Inflammatory macrophage (primary cell): Measurements from ENCODE around the gene CCDC57.
"Not testable (repeated sequence)": the region's sequence is repeated elsewhere in the genome, so short reads cannot be mapped to it uniquely, and the experiment has no call there.

Experiments
- DNase-seq, 2 donors: peaks; one replicate each; pipeline ENCODE4 v3.0.0-alpha.2; 2020 to 2022

CCDC57 gene

DNA sequence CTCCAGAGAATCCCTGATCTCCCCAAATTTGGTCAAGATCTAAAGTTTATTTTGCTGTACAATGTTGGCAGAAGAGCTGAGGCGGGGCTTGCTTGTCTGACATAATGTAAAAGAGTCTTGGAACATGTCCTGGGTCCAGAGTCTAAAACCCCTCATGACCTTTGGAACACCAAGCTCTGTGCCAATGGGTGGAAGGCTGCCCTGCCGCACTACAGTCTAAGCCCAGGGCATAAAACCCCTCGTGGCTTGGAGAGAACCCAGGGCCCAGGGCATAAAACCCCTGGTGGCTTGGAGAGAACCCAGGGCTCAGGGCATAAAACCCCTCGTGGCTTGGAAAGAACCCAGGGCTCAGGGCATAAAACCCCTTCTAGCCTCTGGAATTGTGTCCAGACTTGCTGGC is 36.7 kb downstream of the CCDC57 start:
- DNase-seq: no peak

DNA sequence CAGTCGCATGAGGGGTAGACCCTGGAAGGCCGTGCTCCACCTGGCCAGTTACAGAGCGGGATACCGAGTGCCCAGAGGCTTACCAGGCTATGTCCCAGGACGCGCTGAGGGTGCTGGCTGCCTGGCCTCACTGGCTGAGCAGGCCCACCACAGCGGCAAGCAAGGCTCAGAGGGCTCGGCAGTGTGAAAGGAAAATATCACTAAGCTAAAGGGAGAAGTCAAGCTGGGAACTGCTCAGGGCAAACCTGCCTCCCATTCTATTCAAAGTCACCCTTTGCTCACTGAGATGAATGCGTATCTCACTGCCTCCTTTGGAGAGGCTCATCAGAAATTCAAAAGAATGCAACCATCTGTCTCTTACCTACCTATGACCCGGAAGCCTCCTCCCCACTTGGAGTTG is 37.4 kb downstream of the CCDC57 start:
- no peak for DNase-seq

DNA sequence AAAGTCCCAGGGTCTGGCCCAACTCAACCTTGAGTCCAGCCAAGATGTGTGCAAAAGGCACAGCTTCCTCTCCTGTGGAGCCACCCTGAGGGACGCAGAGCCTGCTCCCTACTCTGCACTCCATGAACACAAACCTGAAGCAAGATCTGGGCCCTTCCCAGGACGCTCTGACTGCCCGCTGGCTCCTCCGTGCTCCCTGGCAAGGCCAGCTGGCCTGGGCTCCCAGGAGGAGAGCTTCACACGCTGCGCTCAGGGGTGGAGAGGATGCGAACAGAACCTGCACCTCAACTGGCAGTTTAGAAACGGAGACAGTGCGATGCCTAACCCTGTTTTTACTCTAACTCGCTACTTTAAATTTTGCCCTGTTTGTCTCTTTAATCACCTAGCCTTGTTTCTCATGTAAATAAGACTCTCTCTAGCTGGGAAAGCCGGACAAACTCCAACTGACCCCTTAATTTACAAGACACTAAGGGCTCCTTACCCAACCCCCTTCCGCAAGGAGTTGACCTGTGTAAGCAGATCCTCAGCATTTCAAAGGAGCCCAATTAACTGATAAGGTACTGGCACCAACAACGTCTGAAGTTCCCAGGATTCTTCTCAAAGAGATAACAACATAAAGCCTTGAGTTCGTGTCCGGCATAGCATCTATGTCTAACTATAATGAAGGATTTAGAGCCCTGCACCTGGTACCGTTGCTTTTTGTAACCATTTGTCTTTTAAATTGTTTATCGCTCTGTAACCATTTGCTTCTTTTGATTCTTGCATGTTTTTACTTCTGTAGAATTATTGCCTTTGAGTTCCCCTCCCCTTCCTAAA is 38.4 kb downstream of the CCDC57 start:
- DNase-seq: not testable (repeated sequence)

DNA sequence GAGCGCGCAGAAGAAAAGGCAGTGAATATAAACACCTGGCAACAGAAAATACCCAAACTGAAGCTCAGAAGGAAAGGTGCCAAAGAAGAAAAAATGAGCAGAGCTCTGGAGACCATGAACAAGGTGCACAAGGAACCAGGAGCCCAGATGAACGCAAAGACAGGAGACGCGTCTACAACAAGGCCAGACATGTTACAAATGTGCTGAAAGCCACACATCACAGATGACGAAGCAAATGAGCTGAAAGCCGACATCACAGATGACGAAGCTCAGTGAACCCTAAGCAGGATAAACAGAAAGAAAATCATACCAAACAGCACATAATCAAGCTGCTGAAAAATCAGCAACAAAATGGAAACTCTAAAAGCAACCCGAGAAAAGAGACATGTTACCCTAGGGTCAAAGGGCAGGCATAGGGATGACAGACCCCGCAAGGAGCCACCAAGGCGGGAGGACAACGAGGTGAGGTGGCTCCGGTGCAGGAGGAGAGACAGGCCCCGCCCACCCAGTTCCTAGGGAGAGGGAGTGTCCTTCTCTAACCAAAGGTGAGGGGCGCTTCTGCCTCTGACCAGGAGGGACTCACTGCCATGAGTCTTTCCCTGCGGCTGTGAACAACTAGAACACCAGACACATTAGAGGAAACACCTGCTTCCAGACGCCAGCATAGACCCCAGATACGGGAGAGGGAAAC is 39.1 kb downstream of the CCDC57 start:
- no peak for DNase-seq

DNA sequence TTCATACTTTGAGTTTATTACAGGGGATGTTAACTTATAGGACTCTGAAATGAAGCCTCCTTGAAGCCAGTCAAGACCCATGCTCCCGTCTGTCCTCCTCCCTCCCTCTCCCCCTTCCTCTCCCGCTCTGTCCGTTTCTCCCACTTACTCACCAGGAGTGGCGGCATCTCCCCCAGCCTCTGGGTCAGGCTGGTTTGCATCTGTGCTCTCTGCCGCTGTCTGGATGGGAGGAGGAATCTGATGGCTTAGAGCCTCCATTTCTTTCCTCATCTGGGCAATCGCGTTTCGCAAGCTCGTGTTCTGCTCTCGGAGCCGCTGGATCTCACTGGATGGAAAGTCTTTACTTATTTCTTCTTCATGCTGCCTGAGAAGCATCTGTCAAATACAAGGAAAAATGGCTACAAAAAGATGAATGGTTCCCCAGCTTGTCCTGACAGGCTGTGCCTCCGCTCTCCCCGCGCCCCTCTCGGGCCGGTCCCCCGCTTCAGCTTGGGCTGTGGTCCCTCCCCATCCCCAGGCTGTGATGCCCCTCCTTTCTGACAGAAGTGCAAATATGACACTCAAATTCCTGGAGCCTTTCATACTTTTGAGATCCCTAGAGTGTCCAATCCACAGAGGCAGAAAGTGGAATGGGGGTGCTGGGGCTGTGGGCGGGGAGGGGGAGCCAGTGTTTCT is 40.0 kb downstream of the CCDC57 start:
- DNase-seq: no peak

DNA sequence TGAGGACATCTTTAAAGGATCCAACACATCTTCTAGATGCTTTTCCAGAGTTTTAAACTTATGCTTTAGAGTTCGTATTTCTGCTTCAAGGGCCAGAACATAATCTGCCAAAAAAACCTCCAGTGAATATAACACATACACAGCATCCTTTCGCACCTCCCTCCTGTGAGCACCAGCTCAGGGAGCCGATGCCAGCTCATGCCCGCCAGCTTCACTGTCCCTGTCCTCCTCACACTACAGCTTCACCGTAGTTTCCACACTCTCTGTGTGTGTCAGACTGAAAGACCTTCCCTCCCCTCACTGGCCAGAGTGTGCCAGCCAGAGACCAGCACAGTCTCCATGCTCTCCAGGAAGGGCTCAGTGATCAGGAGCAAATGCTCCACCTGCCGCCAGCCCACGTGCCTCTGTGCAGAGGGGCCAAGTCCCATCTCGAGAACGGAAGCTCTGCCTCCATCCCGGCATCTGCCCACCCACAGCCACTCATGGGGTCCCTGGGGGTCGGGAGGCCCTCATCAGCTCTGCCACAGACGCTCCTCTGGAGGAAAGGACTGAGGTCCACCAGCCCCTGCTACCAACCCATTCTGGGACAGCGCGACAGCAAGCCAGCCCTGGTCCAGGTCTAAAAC is 40.8 kb downstream of the CCDC57 start:
- DNase-seq: no peak

DNA sequence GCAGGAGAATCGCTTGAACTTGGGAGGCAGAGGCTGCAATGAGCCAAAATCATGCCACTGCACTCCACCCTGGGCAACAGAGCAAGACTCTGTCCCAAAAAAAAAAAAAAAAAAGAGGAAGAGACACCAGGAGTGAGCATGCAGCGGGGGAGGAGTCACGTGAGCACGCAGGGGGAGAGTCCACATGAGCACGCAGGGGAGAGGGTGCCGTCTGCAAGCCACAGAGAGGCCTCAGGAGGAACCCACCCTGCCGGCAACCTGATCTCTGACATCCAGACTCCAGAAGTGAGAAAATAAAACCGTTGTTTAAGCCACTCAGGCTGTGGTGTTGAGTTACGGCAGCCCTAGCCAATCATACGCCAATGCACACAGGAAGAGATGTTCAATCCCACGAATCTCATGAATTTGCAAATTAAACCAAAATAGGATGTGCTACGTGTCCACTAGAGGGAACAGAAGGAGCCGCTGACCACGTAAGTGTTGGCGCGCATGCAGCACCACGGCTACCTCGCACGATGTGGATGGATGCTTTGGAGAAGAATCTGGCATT is 42.2 kb downstream of the CCDC57 start:
- DNase-seq: peak; percentile 80 to 85

DNA sequence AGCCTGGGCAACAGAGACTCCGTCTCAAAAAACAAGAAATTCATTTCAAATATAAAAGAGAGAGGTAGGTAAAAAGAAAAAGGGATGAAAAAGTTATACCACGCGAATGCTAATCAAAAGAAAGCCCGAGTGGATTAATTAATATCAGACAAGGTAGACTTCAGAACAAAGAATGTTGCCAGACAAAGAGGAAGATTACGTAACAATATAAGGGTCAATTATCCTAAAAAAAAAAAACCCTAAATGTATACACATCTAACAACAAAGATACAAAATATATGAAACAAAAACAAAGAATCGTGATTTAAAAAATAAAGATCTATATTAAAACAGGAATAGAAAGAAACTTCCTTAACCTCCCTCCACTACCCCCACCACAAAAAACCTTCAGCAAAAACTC is 44.1 kb downstream of the CCDC57 start:
- no peak for DNase-seq

DNA sequence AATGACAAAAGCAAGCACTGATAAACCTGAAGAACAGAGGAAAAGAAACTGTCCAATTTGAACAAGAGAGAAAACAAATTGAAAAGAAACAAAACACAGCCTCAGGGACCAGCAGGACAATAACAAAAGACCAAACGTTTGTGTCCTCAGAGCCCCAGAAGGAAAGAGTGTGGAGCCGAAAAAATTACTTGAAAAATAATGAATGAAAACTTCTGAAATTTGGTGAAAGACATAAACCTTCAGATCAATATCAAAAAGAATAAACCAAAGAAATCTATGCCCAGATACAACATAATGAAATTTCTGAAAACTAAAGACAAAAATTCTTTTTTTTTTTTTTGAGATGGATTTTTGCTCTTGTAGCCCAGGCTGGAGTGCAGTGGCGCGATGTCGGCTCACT is 45.6 kb downstream of the CCDC57 start:
- DNase-seq: no peak

DNA sequence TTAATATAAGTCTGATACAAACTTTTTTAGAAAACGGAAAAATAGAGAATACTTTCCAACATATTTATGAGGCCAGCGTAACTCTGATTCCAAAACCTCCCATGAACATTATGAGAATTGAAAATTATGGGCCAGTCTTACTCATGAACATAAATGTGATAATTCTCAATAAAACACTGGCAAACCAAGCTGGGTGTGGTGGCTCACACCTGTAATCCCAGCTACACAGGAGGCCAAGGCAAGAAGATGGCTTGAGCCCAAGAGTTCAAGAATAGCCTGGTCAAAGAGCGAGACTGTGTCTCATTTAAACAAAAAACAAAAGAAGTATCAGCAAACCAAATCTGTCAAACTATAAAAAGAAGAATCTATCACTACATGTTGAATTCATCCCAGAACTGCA is 47.8 kb downstream of the CCDC57 start:
- no peak for DNase-seq

DNA sequence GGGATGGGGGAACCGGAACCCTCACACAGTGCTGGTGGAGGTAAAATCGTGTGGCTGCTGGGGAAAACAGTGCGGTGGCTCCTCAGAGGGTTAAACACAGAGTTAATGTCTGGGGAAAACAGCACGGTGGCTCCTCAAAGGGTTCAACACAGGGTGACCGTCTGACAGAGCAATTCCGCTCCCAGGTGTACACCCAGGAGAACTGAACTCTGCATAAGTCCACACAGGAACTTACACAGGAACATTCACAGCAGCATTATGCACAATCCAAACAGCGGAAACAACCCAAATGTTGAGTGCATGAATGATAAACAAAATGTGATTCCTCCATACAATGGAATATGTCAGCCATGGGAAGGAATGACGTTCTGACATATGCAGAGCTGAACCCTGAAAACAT is 51.4 kb downstream of the CCDC57 start:
- DNase-seq: no peak

DNA sequence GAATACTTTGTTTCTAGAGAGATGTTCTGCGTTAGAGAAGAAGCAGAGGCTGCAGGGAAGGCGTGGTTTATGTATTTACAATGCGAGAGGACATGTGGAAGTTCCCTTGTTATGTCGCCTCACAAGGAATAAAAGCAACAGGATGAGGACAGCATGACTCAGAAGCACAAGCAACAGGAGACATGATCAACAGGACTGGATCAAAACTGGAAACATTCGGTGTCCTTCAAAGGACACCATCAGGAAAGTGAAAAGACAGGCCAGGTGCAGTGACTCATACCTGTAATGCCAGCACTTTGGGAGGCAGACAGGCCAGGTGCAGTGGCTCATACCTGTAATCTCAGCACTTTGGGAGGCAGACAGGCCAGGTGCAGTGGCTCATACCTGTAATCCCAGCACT is 52.6 kb downstream of the CCDC57 start:
- DNase-seq: peak in 1 of 2 donors; percentile 48

DNA sequence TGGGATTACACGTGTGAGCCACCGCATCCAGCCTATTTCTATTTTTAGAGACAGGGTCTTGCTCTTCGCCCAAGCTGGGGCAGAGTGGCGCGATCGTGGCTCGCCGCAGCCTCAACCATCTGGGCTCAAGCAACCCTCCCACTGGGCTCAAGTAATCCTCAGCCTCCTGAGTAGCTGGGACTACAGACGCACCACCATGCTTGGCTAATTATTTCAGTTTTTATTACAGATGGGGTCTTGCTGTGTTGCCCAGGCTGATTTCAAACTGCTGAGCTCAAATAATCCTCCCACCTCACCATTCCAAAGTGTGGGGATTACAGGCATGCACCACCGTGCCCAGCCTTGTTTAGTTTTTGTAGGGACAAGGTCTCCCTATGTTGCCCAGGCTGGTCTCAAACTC is 53.8 kb downstream of the CCDC57 start:
- DNase-seq: no peak

DNA sequence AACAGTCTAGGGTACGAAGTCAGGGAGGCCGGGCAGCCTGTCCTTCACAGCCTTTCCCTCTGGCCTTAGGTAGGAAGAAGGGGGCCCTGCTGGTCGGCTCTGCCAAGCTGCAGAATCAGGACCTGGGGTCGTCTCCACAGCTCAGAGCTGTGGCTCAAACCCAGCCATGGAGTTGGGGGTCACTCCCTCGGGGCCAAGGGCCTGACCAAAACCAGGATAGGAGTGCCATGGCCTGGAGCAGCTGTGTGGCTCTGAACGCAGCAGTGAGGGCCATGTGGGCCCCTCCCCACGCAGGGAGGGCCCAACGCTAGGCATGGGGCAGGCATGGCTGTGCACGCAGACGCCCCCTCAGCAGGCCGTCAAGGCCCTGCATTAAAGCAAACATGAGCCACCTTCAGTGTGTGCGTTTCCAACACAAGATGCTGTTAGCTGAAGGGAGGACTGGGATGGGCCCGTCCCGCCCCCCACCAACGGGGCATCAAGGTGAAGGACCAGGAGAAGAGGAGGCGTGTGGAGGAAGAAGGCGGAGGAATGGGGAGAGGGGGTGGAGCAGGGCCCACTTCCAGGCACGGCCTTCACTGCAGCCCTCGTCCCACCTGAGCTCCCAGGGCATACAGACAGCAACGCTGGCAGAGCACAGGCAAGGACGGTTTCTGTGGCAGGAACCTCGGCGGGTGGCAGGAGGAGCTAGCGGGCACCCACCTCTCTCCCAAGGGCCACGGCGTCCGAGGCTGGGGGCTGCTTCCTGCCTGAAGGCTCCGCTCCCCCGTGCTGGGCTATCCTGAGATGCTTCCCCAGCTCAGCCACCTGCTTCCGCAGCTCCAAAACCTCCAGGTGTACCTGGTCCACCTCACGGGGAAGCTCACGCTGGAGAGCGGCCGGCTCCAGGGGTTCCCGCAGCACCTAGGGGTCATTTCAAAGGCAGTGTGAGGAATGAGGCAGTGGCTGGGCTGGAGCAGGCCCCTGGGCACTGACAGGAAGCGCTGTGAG is 55.3 kb downstream of the CCDC57 start:
- DNase-seq: no peak

DNA sequence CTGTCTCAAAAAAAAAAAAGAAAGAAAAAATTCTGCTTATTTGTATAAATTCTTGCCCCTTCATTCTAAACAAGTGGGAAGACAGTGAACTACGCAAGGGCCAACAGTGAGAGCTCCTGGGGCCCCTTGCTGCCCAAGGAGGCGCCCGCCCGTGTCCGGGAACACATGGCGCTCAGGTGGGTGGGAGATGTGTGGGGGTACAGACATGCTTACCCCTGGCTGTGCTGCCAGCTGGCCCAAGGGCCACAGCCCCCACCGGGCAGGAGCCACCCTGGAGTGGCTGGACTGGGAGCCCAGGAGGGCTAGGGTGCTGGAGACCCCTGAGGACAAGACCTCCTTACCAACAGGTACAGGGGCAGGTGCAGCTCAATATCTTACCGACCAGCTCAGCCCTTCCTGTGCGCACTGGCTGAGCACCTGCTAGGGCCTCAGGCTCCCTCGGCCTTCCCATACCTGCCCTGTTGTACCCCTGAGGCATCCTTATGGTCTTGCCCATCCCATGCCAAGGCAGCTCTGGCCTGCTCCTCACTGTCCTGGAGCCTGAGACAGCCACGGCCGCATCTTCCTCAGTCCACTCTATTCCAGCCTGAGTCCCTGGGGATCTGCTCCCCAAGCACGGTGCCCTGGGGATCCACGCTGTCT is 56.2 kb downstream of the CCDC57 start:
- no peak for DNase-seq

DNA sequence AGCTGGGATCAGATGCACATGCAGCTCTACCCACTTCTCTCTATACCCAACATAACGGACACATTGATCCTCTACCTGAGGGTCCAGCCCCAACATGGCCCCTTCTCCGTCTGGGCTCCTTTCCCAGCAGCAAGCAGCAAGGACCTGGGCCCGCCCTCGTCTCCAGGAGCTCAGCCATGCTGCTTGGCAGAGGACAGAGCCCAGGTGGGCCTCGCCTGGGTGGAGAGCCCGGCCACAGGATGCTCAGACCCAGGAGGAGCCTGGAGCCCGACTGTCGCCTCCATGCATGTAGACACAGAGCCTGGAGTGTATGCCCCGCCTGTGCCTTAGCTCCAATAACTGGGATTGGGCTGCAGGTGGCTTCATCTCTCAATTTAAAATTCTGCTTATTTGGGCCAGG is 57.0 kb downstream of the CCDC57 start:
- DNase-seq: no peak

DNA sequence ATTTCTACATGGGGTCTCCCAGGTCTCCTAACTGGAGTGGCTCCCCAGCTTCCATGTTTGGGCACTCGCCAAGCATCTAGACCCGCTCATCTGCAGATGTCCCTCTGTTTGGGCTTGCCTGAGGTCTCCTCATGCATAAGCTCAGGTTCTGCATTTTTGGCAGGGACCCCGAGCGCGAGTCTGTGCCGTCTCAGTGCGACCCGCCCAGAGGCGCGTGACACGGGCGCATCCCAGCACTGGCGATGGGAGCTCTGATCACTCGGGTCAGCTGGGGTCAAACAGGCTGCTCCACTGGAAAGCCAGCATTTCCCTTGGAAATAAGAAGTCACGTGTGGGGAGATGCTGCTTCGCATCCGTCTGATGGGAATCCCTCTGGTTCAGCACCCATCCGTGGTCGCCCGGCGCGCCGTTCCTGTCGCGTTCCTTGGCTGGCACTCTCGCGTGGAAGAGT is 57.7 kb downstream of the CCDC57 start:
- no peak for DNase-seq

DNA sequence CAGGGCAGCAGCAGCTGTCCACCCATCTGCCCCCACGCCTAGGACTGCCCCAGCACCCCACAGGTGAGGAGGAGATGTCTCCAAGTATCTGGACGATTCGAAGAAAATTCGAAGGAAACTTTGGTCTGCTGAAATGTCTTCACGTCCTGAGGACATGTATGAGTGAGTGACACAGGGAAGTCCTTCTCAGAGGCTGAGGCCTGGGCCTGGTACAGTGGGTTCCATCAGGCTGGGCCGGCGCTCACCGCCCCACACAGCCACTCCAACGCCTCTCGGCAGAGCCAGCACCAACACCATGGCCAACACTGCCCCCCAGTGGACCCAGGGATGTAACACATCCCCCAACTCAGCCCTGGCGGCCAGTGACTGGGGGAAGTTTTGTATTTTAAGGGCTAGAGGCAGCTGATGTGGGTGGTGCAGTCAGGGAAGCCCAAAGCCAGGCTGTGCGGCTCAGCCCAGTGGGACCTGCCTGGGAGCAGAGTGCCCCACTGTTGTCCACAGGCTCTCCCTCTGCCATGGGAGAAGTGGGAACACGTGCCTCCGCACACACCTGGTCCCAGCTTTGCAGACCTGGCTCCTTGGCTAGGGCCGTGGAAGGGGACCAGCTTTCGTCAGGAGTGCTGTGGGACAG is 58.8 kb downstream of the CCDC57 start:
- DNase-seq: peak; percentile 84

DNA sequence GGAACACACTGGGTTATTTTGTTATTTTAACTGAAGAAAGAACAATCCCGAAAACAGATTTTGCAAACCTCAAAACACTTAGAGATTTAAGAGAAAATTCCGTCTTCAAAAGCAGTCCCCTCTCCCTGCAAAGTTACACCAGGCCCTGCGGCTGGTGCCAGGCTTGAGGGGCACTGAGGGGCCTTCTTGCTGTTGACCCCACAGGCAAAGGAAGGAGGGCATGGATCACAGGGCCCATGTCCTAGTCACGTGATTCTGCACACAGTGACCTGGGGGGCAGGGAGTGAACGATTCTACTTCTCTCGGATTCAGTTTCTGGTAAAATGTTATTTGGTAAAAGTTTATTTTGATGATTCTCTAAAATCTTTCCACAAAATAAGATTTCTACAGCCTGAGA is 59.3 kb downstream of the CCDC57 start:
- DNase-seq: no peak

DNA sequence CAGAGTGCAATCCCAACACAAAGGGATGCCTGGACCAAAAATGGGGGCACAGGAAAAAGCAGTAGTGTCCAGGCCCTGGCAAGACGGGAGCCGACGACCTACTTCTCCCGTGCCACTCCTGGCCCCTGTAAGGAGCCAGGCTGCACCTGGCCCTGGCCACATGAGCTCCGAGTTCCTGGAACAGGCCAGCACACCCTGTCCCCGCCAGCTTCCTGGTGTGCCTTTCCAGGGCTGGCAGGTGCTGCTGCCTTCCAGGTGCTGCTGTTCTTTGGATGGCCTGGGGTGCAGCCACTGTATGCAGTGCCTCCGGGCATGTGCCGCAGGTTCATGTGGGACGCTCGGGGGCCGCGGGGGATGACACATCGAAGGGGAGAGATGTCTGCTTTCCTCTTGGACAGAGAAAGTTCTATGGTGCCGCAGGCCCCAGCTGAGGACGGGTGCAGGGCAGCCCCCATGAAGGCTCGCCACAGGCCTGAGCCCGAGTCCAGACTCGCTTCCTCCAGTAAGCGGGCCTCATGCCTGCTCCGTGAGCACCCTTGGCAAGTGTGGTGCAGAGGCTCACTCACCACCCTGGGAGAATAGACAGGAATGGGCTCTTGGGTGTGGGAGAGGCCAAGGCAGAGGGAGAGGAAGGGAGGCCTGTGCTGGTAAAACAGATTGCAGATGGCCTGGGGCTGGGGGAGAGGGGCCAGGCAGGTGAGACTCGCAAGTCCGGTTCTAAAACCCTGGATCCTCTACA is 59.9 kb downstream of the CCDC57 start:
- no peak for DNase-seq
